ES-I3 (cell line): ENCODE data around the gene LHFPL5.

Experiments
- H3K36me3 ChIP-seq: 2 replicates; pipeline ENCODE4 v1.6.1; 2013; ENCODE audit warnings: mild to moderate bottlenecking, low read length, control low read depth, moderate library complexity; ENCODE audit not compliant: insufficient read depth
- H3K4me1 ChIP-seq: 2 replicates; pipeline ENCODE4 v1.6.1; 2013; ENCODE audit warnings: mild to moderate bottlenecking, control low read depth, low read length; ENCODE audit not compliant: insufficient read depth
- H3K9ac ChIP-seq: 2 replicates; pipeline ENCODE4 v1.6.1; 2013; ENCODE audit warnings: low read depth, mild to moderate bottlenecking, low read length, moderate library complexity
- H3K9me3 ChIP-seq: 2 replicates; pipeline ENCODE4 v1.6.1; 2013; ENCODE audit warnings: mild to moderate bottlenecking, low read length, moderate library complexity; ENCODE audit not compliant: control insufficient read depth, insufficient read depth

Gene LHFPL5

GRCh38 chr6:35808688-35809087 lies 3.5 kb downstream of the LHFPL5 start:
- H3K9ac ChIP-seq, result no peak overlapping the region
- peaks cover 8% of the 10 kb centered on the region; the same call in 1 of the 2 replicates for H3K4me1 ChIP-seq
- H3K9me3 ChIP-seq, result no peaks in the 10 kb centered on the region
- no peaks in the 10 kb centered on the region for H3K36me3 ChIP-seq

DNA sequence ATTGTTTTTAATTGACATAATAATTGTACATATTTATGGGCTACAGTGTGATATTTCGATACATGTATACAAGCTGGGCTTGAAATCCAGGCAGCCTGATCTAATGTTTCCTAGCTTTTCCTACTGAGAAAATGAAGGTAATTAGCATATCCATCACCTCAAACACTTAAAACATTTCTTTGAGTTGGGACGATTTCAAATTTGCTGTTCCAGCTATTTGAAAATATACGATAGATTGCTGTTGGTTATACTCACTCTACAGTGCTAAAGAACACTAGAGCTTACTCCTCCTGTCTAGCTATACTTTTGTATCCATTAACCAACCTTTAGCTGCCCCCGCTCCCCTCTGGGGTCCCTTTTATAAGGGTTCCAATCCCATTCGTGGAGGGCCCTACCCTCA lies 4.7 kb downstream of the LHFPL5 start:
- Histone ChIP-seq H3K9ac (no peak overlapping the region), H3K4me1 (peaks cover 8% of the 10 kb centered on the region; the same call in 1 of the 2 replicates), H3K36me3 (no peaks in the 10 kb centered on the region), H3K9me3 (no peaks in the 10 kb centered on the region)

DNA sequence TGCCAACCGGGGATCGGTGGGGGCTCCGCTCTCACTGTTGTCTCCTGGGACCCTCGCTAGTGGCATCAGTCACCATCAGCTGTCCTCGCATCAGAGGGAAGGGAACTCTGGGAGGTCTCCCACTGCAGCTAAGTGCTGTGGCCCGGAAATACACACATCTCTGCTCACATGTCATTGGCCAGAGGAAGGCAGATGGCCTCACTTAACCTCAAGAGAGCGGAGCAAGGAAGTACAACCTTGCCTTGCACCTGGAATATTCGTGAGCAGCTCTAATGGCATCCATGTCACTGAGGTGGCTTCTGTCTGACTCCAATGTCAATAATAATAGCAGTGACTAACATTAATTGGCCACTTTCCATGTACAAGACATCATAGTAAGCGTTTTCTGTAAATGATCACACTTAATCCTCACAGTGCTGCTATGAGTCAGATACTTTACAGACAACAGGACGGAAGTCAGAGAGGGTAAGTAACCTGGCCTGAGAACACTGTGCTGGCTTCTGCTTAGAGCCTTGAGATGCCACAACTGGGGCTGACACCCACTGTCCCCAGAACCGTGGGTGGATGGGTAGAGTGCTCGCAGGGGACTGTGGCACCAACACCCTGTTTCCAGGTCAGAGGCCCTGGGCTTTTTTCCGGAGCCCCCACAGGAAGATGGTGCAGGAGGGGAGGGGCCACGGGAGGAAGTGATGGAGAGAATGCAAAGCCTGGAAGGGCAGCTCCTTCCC lies 6.0 kb downstream of the LHFPL5 start:
- H3K9ac ChIP-seq, result no peak overlapping the region

GRCh38 chr6:35811699-35811995 lies 6.5 kb downstream of the LHFPL5 start:
- H3K4me1 ChIP-seq, result peaks cover 5% of the 10 kb centered on the region; the same call in 1 of the 2 replicates
- H3K9ac ChIP-seq, result no peak overlapping the region

More for the DNA sequence above, 6.0 kb downstream of the LHFPL5 start:
- no peaks in the 10 kb centered on the region for H3K9me3 ChIP-seq
- H3K36me3 ChIP-seq, result no peaks in the 10 kb centered on the region
- H3K4me1 ChIP-seq, result peaks cover 5% of the 10 kb centered on the region; the same call in 1 of the 2 replicates

GRCh38 chr6:35817515-35817914 lies 12.4 kb downstream of the LHFPL5 start:
- no peaks in the 10 kb centered on the region; the same call in 1 of the 2 replicates for H3K9me3 ChIP-seq
- H3K9ac ChIP-seq, result no peak overlapping the region
- H3K36me3 ChIP-seq, result no peaks in the 10 kb centered on the region
- no peaks in the 10 kb centered on the region for H3K4me1 ChIP-seq

More at GRCh38 chr6:35811699-35811995, 6.5 kb downstream of the LHFPL5 start:
- Histone ChIP-seq H3K36me3 (no peaks in the 10 kb centered on the region), H3K9me3 (no peaks in the 10 kb centered on the region)

GRCh38 chr6:35823601-35824000 lies 18.4 kb downstream of the LHFPL5 start:
- H3K9ac ChIP-seq, result no peak overlapping the region
- no peaks in the 10 kb centered on the region for H3K36me3 ChIP-seq
- no peaks in the 10 kb centered on the region for H3K4me1 ChIP-seq
- H3K9me3 ChIP-seq, result no peaks in the 10 kb centered on the region

DNA sequence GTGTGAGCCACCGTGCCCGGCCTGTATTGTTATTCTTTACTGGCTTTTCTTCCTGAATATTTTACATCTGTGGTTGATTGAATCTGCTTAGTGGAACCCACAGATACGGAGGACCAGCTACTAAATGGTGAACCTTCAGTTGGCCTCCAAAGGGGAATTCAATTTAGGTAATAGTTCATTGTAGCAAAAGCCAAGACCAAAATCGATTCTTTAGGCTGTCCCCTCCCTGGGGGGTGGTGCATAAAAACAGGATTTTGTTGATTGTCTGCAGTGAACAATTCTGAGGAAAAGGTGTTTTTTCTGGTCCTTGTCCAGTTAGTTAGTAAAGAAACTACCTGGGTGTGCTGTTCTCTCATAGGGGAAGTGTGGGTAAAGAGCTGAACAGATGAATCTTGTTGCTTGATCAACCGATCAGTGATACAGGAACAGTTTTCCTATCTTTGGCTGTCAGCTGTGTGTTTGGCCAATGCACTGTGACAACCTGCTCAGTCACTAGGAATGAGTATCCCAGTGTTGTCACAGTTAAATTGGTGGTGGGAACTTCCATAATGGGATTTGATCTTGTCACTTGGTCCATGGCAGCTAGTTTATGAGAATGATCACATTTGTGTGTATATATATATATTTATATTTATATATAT lies 19.5 kb downstream of the LHFPL5 start:
- Histone ChIP-seq H3K36me3 (no peaks in the 10 kb centered on the region), H3K9me3 (no peaks in the 10 kb centered on the region)

GRCh38 chr6:35829306-35829705 lies 24.2 kb downstream of the LHFPL5 start:
- H3K36me3 ChIP-seq, result no peaks in the 10 kb centered on the region
- H3K9ac ChIP-seq, result no peak overlapping the region
- no peaks in the 10 kb centered on the region for H3K4me1 ChIP-seq
- H3K9me3 ChIP-seq, result no peaks in the 10 kb centered on the region

More for the DNA sequence above, 19.5 kb downstream of the LHFPL5 start:
- Histone ChIP-seq H3K4me1 (no peaks in the 10 kb centered on the region), H3K9ac (no peak overlapping the region)

DNA sequence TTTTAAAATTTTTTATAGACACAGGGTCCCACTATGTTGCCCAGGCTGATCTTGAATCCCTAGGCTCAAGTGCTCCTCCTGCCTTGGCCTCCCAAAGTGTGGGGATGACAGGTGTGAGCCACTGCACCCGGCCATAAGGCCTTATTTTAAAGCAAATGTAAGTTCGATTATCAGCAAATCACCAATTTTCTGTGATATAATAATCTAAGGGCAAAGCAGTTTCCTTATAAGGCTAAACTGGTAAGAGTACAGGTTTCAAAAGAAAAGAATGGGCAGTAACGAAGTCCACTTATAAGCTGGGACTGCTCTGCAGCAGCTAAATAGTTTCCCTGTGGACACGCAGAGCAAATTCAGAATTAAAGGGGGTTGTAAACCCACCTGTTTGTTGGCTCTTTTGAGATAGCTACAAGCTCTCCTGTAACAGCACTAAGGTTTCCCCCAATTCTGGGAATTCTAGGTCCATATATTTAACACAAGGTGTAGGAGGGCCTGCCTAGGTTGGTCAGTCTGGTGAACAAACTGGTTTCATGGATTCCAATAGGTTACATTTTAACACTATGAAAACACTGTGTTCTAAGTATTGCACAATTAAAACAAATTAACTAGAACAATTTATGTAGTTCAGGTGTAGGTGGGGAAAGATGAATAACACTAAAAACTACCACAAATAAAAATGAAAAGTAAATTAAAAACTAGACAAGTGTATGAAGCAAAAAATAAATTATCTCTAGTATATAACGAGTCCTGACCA lies 26.3 kb downstream of the LHFPL5 start:
- H3K9ac ChIP-seq, result no peak overlapping the region
- no peaks in the 10 kb centered on the region for H3K4me1 ChIP-seq
- H3K9me3 ChIP-seq, result no peaks in the 10 kb centered on the region
- H3K36me3 ChIP-seq, result peaks cover 3% of the 10 kb centered on the region; the same call in 1 of the 2 replicates

DNA sequence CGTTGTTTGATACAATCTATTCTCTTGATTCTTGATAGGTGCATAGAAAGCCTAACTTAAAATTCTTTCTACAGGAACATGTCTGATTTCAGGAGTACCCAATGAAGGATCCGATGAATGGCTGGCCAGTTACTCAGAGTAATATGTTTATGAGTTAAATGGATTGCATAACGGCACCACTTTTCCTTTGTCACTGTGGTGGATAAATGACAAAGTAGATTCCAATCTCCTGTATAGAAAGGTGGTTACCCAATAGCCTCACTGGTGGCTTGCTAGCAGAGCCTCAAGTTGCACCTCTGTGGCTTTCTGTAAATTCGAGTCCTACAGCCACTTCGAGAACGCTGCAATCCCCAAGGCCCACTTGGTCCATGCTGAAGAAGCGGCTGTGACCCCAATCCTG lies 28.4 kb downstream of the LHFPL5 start:
- Histone ChIP-seq H3K9me3 (no peaks in the 10 kb centered on the region), H3K36me3 (peaks cover 14% of the 10 kb centered on the region), H3K9ac (no peak overlapping the region), H3K4me1 (no peaks in the 10 kb centered on the region; the same call in 1 of the 2 replicates)

DNA sequence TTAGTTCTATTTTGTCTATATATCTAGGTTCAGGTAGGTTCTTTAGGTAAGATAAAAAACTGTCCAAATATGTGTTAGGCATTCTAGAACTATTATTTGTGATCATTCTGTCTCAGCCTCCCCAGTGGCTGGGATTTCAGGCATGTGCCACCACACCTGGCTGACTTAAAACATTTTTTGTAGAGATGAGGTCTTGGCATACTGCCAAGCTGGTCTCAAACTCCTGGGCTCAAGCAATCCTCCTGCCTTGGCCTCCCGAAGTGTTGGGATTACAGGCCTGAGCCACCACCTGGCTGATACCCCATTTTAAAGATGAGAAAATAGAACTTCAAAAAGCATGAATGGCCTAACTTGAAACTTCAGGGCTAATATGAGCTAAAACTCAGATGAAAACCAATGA lies 33.9 kb downstream of the LHFPL5 start:
- Histone ChIP-seq H3K9me3 (no peaks in the 10 kb centered on the region), H3K9ac (no peak overlapping the region), H3K4me1 (no peaks in the 10 kb centered on the region; the same call in 1 of the 2 replicates), H3K36me3 (peaks cover 32% of the 10 kb centered on the region)

DNA sequence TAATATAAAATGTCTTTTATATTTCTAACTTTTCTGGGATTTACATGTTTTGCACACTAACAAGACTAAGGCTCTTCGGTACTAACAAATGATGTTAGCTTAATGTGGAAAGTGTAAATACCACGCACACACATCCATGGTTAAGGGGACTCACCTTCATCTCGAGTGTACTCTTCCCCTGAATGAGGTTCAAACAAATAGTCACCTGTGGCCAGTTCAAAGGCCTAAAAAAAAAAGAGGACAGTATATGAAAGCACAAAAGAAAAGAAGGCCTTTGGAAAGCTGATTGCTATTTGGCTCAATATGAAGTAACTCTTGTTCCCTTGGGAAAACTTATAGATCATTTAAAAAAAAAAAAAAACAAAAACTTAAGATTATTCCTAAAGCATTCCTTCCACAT lies 37.2 kb downstream of the LHFPL5 start:
- Histone ChIP-seq H3K9ac (no peak overlapping the region), H3K9me3 (no peaks in the 10 kb centered on the region), H3K36me3 (peaks cover 36% of the 10 kb centered on the region), H3K4me1 (no peaks in the 10 kb centered on the region; the same call in 1 of the 2 replicates)

DNA sequence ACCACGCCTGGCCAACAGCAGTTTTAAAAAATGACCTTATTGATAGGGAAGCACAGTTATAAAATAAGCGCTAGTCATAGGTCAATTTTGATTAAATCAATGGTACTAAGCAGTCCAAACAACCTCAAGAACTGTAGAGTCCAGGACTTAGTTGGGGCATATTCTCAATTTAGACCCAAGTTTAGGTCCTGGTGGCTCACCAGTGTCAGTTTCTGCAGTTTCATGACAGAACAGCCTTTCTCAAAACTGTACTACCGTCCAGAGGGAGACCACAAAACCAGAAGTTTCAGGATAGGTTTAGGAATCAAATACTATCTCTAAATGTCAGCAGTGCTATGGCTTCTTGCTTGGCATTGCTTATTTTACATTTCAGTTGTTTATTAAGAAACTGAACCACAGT lies 39.1 kb downstream of the LHFPL5 start:
- Histone ChIP-seq H3K4me1 (no peaks in the 10 kb centered on the region), H3K9ac (no peak overlapping the region), H3K36me3 (peaks cover 19% of the 10 kb centered on the region), H3K9me3 (0 out of 2 replicates have a peak, but pooled peaks cover 2% of the 10 kb centered on the region)

GRCh38 chr6:35850208-35850607 lies 45.1 kb downstream of the LHFPL5 start:
- Histone ChIP-seq H3K4me1 (no peaks in the 10 kb centered on the region), H3K9me3 (0 out of 2 replicates have a peak, but pooled peaks cover 2% of the 10 kb centered on the region), H3K9ac (no peak overlapping the region), H3K36me3 (peaks cover 22% of the 10 kb centered on the region)
